Tibial nerve (tissue), 3 donors: ENCODE data around the gene NXF2B.
A peak's percentile ranks its signal among the peaks of the same experiment; 100 is the strongest.

Experiments
- CTCF ChIP-seq, 5 experiments: fragments of 200-600 bp in 3 of 5; fragments of 450-650 bp in 2 of 5; sonication (generic) in 3 of 5; IDR thresholded peaks; one replicate each; pipeline ENCODE4 v1.5.1; 2016 to 2019; ENCODE audit warnings: antibody characterized with exemption in 5 of 5, mild to moderate bottlenecking in 3 of 5, moderate library complexity in 2 of 5
- POLR2A ChIP-seq, 2 donors: fragments of 450-650 bp; IDR thresholded peaks; one replicate each; pipeline ENCODE4 v1.6.1; 2017; ENCODE audit warnings: antibody characterized with exemption in 2 of 2, mild to moderate bottlenecking in 2 of 2, moderate library complexity in 2 of 2

- TF ChIP-seq CTCF (IDR thresholded peaks at IDR 0.05) (peak; percentile 45 to 90 (median 58)), POLR2A (IDR thresholded peaks at IDR 0.05) (no peak)
Measured at GRCh38 chrX:102345916-102346315, 93.9 kb downstream of the NXF2B start.
